Activated CD4-positive, alpha-beta T cell treated with anti-CD3 and anti-CD28 coated beads, Interleukin-2, amount 10 ng/mL, durations not matched to agents 24 days and 14 days (primary cell): ENCODE results near the gene DDX50. TPM values are rescaled to one million over a fixed set of nuclear protein-coding genes. Genes with fewer than 3 reads are reported as not detected.
"Not testable (repeated sequence)": the region's sequence is repeated elsewhere in the genome, so short reads cannot be mapped to it uniquely, and the experiment has no call there.

Source experiments
- DNase-seq: peaks from one replicate; pipeline ENCODE4 v3.0.0; 2022
- H3K27ac Mint-ChIP-seq: one replicate; pipeline ENCODE4 v1.8.0; 2022; ENCODE audit warnings: mild to moderate bottlenecking, mixed read lengths
- H3K27me3 Mint-ChIP-seq: one replicate; pipeline ENCODE4 v1.8.0; 2022; ENCODE audit warnings: mixed read lengths
- H3K36me3 Mint-ChIP-seq: one replicate; pipeline ENCODE4 v1.8.0; 2022; ENCODE audit warnings: low read depth, mild to moderate bottlenecking, mixed read lengths
- H3K4me1 Mint-ChIP-seq: one replicate; pipeline ENCODE4 v1.8.0; 2021; ENCODE audit warnings: mixed read lengths
- H3K4me3 Mint-ChIP-seq: one replicate; pipeline ENCODE4 v1.8.0; 2022; ENCODE audit warnings: mild to moderate bottlenecking, moderate library complexity, mixed read lengths
- H3K9me3 Mint-ChIP-seq: one replicate; pipeline ENCODE4 v1.8.0; 2021; ENCODE audit warnings: mixed read lengths
- intact Hi-C: fragments of 100-400 bp; cut with micrococcal nuclease; formaldehyde crosslinking; loops from one replicate; pipeline ENCODE4 v1.15.1; 2023
- total RNA-seq: library from RNA; stranded (reverse); gene quantifications from 2 replicates; pipeline ENCODE4 v1.2.3, GENCODE V29; 2022

The DDX50 gene
- total RNA-seq, 1 donor from 2014 or later: 63.0 TPM

DNA sequence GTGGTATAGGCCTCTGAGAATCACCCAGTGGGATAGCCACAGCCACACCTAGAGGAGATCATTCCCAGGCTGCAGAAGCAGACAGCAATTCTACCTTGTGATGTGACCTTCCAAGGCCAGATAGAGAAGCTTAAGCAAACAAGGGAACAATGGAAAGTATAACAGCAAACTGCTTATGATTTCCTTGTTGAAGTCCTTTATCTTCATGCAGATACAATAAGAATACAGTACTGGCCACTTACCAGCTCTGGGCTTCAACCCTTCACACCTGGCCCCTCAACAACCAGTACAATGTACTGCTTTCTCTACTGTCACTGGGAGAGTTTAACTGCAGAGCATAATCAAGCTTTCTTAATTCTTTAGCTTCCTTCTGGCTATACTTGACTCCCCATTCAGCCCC is 22.6 kb upstream of the DDX50 start:
- Mint-ChIP-seq H3K27me3 (peaks cover 10% of the 10 kb centered on the region), H3K4me3 (no peak overlapping the region), H3K27ac (no peak overlapping the region), H3K4me1 (no peaks in the 10 kb centered on the region), H3K9me3 (no peaks in the 10 kb centered on the region), H3K36me3 (no peaks in the 10 kb centered on the region)
- intact Hi-C loops: no loop called here
- no peak for DNase-seq

DNA sequence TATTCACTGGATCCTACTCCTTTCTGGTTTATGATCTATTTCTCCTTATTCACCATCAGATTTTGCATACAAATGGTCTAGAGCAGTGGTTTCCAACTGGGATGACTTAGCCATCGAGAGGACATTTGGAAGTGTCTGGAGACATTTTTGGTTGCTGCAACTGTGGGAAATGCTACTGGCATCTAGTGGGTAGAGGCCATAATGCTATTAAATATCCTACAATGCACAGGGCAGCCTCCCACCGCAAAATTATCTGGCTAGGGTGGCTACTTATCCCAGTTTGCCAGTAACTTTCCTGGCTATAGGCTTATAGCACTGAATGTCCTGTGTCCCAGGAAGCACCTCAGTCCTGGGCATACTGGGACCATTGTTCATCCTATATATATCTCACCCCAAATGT is 21.5 kb upstream of the DDX50 start:
- no peaks in the 10 kb centered on the region for H3K9me3 Mint-ChIP-seq
- no peaks in the 10 kb centered on the region for H3K4me1 Mint-ChIP-seq

DNA sequence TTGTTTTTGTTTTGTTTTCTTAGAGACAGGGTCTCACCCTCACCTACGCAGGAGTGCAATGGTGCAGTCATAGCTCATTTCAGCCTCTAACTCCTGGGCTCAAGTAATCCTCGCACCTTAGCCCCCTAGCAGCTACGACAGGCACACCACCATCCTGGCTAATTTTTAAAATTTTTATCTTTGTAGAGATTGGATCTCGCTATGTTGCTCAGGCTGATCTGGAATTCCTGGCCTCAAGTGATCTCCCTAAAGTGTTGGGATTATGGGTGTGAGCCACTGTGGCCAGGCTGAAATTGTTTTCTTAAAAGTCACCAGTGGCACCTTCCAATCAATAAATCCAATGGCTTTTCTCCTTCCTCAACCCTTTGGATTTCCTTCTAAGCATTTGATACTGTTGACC is 20.9 kb upstream of the DDX50 start:
- Mint-ChIP-seq H3K27ac (no peak overlapping the region), H3K27me3 (peaks cover 10% of the 10 kb centered on the region), H3K4me1 (no peaks in the 10 kb centered on the region), H3K36me3 (no peaks in the 10 kb centered on the region), H3K4me3 (no peak overlapping the region), H3K9me3 (no peaks in the 10 kb centered on the region)
- no peak for DNase-seq
- intact Hi-C loops: no loop called here

More for the DNA sequence above, 21.5 kb upstream of the DDX50 start:
- peaks cover 10% of the 10 kb centered on the region for H3K27me3 Mint-ChIP-seq
- no peak for DNase-seq
- H3K27ac Mint-ChIP-seq: no peak overlapping the region
- intact Hi-C loops: no loop called here
- H3K36me3 Mint-ChIP-seq: no peaks in the 10 kb centered on the region
- no peak overlapping the region for H3K4me3 Mint-ChIP-seq

DNA sequence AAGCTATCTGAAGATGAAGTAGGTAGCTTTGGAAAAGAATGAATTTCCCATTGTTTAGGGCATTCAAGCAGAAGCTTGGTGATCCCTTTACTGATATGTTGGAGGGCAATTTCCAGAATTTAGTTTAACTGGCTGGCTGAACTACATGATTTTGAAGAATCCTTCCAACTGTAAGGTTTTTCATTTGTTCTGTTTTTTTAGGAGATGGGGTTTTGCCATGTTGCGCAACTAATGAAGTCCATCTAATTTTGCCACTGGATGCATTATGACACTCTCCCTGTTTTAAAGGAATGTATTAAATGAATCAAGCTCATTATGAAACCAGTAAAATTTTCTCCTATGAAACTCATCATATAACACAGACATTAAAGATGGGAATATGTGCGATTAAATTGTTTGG is 6.1 kb upstream of the DDX50 start:
- Mint-ChIP-seq H3K27me3 (peaks cover 10% of the 10 kb centered on the region), H3K4me3 (no peak overlapping the region), H3K9me3 (no peaks in the 10 kb centered on the region), H3K27ac (no peak overlapping the region), H3K36me3 (no peaks in the 10 kb centered on the region), H3K4me1 (peaks cover 7% of the 10 kb centered on the region)
- no peak for DNase-seq
- intact Hi-C loops: no loop called here

DNA sequence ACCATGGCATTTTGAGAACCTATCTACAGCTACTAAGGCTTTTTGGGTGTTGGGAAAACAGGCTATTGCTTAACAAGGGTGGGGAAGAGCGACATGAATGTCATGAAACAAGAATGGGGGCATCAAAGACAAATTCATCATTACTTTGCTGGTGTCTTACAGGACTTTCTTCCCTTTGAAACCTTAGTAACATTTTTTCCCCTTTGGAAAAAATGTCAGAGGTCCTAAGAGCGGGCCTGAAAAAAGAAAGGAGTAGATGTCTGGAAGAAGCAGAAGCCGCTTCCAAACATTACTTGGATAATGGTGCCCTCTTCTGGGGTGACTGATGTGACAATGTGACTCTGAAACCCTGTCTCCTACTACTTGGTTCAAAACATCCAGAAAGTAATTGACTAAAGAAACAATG is 3.8 kb upstream of the DDX50 start:
- peaks cover 10% of the 10 kb centered on the region for H3K36me3 Mint-ChIP-seq
- H3K9me3 Mint-ChIP-seq: no peaks in the 10 kb centered on the region
- intact Hi-C loops: loop anchor here (2.0 kb wide), 1 partner anchor 105 kb away; no protein-coding TSS in a partner anchor
- peak overlapping the region; percentile 26 for H3K27ac Mint-ChIP-seq
- no peak overlapping the region for H3K4me3 Mint-ChIP-seq
- DNase-seq: peak; percentile 84
- H3K27me3 Mint-ChIP-seq: peaks cover 10% of the 10 kb centered on the region
- H3K4me1 Mint-ChIP-seq: peaks cover 17% of the 10 kb centered on the region

DNA sequence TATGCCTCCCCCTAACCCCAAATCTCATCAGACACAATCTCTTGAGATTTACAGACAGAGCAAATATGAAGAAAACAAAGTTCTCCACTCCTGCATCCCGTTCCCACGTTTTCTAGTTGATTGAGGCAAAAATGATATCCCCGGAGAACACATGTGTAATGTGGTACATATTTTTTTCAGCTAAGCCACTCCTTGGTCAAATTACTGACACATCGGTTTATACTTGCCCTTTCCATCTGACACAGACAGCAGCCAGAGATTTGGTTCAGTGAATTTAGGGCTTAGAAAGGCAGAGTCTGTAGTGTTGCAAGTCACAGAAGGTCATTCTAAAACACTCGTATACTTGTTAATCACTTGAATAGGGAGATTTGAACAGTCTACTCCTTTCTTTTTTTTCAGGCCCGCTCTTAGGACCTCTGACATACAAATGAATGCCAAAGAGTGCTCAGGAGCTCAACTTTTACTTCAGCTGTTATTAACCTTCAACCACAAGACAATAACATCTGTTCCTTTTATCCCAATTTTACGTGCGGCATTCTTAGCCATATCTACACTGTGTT is 1.8 kb upstream of the DDX50 start:
- peaks cover 5% of the 10 kb centered on the region for H3K27me3 Mint-ChIP-seq
- peaks cover 30% of the 10 kb centered on the region for H3K4me1 Mint-ChIP-seq
- no peak overlapping the region for H3K4me3 Mint-ChIP-seq
- H3K36me3 Mint-ChIP-seq: peaks cover 19% of the 10 kb centered on the region
- no peaks in the 10 kb centered on the region for H3K9me3 Mint-ChIP-seq
- intact Hi-C loops: no loop called here
- peak overlapping the region; percentile 35 for H3K27ac Mint-ChIP-seq
- no peak for DNase-seq

DNA sequence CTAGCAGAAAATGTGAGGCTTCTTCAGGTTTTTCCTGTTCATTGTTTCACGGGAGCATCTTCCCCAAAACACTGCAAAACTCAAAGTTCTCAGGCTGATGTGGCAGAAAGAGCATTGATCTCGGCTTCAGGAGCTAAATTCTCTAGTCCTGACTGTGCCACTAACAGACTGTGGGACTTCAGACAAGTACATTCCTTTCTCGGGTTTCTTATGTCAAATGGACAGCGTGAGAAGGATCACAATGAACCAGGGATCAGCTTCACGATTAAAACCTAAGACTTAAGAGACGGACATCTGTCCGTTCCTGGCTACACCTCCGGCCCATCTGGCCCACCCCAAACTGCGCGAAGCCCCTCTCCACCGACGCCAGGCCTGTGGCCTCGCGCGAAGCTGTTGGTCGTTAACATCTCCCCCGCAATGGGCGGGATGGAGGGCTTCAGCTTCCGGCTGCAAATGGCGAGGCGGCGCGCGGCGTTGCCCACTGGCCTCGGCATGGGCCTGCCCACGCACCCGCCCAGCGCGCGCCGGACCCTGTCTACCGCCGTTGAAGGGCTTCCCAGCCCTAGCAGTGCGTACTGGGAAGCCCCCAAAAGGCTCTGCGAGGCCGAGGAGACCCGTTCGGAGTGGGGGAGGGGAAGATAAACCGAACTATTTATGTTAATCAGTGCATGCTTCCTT is 549 bp upstream of the DDX50 start:
- intact Hi-C loops: loop anchor here (1.0 to 5.0 kb wide), 11 partner anchors 56 to 826 kb away; partner anchors contain the start of genes CCAR1, DDX21, HERC4 and HNRNPH3
- Mint-ChIP-seq H3K4me1 (peaks cover 35% of the 10 kb centered on the region), H3K4me3 (peak overlapping the region; percentile 96), H3K36me3 (peaks cover 26% of the 10 kb centered on the region), H3K27ac (peak overlapping the region; percentile 99), H3K9me3 (no peaks in the 10 kb centered on the region), H3K27me3 (peaks cover 3% of the 10 kb centered on the region)
- DNase-seq: no peak

DNA sequence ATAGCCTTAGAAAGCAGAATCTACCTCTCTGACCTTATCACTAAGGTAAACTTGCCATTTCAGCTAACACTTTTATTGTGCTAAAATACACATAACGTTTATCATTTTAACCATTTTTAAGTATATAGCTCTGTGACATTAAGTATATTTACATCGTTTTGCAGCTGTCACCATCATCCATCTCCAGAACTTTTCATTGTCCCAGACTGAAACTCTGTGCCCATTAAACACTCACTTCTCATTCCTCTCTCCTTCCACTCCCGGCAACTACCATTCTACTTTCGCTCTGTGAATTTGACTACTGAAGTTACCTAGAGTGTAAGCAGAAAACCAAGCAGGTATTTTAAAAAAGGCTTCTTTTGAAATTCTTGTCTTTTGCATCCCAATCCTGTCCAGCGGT is 1.3 kb downstream of the DDX50 start:
- Mint-ChIP-seq H3K36me3 (peaks cover 39% of the 10 kb centered on the region), H3K27ac (peak overlapping the region; percentile 68), H3K4me3 (peak overlapping the region; percentile 96), H3K27me3 (peaks cover 3% of the 10 kb centered on the region), H3K9me3 (no peaks in the 10 kb centered on the region), H3K4me1 (peaks cover 46% of the 10 kb centered on the region)
- intact Hi-C loops: loop anchor here (5.0 kb wide), 2 partner anchors 220 to 570 kb away; partner anchors contain the start of genes HNRNPH3, PBLD and VPS26A
- no peak for DNase-seq

DNA sequence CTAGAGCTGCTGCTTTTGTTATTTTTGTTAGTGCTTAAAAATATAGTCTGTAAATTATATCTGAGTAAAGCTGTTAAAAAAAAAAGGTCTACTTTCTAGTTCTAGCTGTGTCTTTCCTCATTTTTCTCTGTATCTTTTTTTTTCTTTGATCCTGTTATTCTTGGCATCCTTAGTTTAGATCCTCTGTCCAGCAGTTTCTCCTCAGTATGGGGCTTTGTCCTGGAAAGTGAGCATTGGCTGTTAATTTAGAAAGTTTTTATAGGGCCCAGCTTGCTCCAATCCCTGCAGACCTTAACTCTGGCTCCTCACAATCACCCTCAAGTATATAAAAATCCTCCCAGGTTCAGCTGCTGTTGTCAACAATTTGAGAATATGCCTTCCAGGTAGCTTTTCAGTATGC is 23.5 kb downstream of the DDX50 start:
- intact Hi-C loops: no loop called here
- H3K27ac Mint-ChIP-seq: no peak overlapping the region
- no peaks in the 10 kb centered on the region for H3K9me3 Mint-ChIP-seq

DNA sequence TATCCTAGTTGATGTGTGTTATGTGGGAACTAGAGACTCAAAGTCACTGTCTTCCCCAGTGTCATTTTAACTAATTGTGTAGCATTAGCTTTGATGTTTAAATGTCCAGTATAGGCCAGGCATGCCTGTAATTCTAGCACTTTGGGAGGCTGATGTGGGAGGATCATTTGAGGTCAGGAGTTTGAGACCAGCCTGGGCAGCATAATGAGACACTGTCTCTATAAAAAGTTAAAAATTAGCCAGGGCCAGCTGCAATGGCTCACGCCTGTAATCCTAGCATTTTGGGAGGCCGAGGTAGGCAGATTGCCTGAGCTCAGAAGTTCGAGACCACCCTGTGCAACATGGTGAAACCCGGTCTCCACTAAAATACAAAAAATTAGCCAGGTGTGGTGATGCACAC is 24.4 kb downstream of the DDX50 start:
- Mint-ChIP-seq H3K4me1 (peaks cover 7% of the 10 kb centered on the region), H3K27me3 (no peaks in the 10 kb centered on the region), H3K27ac (no peak overlapping the region), H3K36me3 (peaks cover 40% of the 10 kb centered on the region), H3K4me3 (no peak overlapping the region), H3K9me3 (no peaks in the 10 kb centered on the region)
- no peak for DNase-seq
- intact Hi-C loops: no loop called here

More for the DNA sequence above, 23.5 kb downstream of the DDX50 start:
- no peak overlapping the region for H3K4me3 Mint-ChIP-seq
- no peak for DNase-seq
- H3K27me3 Mint-ChIP-seq: no peaks in the 10 kb centered on the region
- H3K4me1 Mint-ChIP-seq: peaks cover 7% of the 10 kb centered on the region
- peaks cover 39% of the 10 kb centered on the region for H3K36me3 Mint-ChIP-seq

DNA sequence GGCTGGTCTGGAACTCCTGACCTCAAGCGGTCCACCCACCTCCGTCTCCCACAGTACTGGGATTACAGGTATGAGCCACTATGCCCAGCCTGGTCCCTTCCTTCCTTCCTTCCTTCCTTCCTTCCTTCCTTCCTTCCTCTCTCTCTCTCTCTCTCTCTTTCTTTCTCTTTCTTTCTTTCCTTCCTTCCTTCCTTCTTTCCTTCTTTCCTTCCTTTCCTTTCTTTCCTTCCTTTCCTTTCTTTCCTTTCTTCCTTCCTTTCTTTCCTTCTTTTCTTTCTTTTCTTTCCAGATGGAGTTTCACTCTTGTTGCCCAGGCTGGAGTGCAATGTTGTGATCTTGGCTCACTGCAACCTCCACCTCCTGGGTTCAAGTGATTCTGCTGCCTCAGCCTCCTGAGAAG is 28.0 kb downstream of the DDX50 start:
- H3K27me3 Mint-ChIP-seq, H3K9me3 Mint-ChIP-seq, intact Hi-C loops, H3K4me3 Mint-ChIP-seq, DNase-seq, H3K4me1 Mint-ChIP-seq, H3K27ac Mint-ChIP-seq: not testable (repeated sequence)
- peaks cover 50% of the 10 kb centered on the region for H3K36me3 Mint-ChIP-seq

DNA sequence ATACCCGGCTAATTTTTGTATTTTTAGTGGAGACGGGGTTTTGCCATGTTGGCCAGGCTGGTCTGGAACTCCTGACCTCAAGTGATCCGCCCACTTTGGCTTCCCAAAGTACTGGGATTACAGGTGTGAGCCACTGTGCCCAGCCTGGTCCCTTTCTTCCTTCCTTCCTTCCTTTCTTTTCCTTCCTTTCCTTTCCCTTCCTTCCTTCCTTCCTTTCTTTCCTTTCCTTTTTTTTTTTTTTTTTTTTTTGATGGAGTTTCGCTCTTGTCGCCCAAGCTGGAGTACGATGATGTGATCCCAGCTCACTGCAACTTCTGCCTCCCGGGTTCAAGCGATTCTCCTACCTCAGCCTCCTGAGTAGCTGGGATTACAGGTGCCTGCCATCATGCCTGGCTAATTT is 28.8 kb downstream of the DDX50 start:
- H3K27me3 Mint-ChIP-seq, intact Hi-C loops, H3K27ac Mint-ChIP-seq, DNase-seq, H3K9me3 Mint-ChIP-seq, H3K4me3 Mint-ChIP-seq, H3K4me1 Mint-ChIP-seq: not testable (repeated sequence)
- peaks cover 47% of the 10 kb centered on the region for H3K36me3 Mint-ChIP-seq

DNA sequence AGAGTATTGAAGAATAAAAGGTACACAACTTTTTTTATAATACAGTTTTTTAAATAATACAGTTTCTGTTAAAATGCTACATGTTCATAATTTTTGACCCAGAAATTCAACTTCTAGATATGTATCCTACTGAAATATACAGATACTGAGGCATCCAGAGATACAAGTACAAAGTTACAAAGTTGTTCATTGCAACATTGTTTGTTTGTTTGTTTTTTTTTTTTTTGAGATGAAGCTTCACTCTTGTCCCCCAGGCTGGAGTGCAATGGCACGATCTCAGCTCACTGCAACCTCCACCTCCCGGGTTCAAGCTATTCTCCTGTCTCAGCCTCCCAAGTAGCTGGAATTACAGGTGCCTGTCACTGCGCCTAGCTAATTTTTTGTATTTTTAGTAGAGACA is 31.7 kb downstream of the DDX50 start:
- DNase-seq, H3K27me3 Mint-ChIP-seq, H3K9me3 Mint-ChIP-seq, H3K4me3 Mint-ChIP-seq, H3K27ac Mint-ChIP-seq, intact Hi-C loops, H3K4me1 Mint-ChIP-seq: not testable (repeated sequence)
- peaks cover 52% of the 10 kb centered on the region for H3K36me3 Mint-ChIP-seq

DNA sequence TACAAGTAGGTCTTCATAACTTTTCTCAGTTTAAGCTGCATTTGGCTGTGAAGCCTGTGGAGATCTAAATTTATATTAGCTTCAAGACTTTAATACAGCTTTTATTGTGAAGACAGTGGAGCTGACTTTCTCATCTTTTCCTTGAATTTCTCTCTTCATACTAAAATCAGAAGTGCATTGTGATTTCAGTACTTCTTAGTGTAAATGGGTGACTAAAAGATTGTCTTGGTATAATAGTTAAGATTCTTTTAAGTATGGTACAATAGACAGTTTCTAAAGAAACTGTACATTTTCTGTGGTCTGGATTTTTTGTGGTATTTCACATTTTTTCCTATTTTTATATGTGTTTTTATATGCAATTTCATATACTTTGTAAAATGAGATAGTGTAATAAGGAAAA is 33.9 kb downstream of the DDX50 start:
- Mint-ChIP-seq H3K27me3 (no peaks in the 10 kb centered on the region), H3K36me3 (peaks cover 55% of the 10 kb centered on the region), H3K27ac (no peak overlapping the region), H3K9me3 (no peaks in the 10 kb centered on the region), H3K4me1 (peaks cover 9% of the 10 kb centered on the region), H3K4me3 (no peak overlapping the region)
- intact Hi-C loops: no loop called here
- DNase-seq: no peak
